Rectal smooth muscle tissue (tissue), 1 donor: ENCODE results near the gene TMEM132D.

ENCODE experiments used
- H3K27ac ChIP-seq: one replicate; pipeline ENCODE4 v1.7.0; 2013; ENCODE audit warnings: low read depth, low read length, inconsistent platforms
- H3K27me3 ChIP-seq: one replicate; pipeline ENCODE4 v1.7.0; 2013; ENCODE audit warnings: low read length; ENCODE audit not compliant: control insufficient read depth, insufficient read depth
- H3K36me3 ChIP-seq: one replicate; pipeline ENCODE4 v1.7.0; 2013; ENCODE audit warnings: low read length; ENCODE audit not compliant: control insufficient read depth, insufficient read depth
- H3K4me1 ChIP-seq: one replicate; pipeline ENCODE4 v1.7.0; 2013; ENCODE audit warnings: low read length; ENCODE audit not compliant: control insufficient read depth, insufficient read depth
- H3K4me3 ChIP-seq: one replicate; pipeline ENCODE4 v1.7.0; 2013; ENCODE audit warnings: low read length
- H3K9ac ChIP-seq: one replicate; pipeline ENCODE4 v1.7.0; 2013; ENCODE audit warnings: low read length

Gene TMEM132D

DNA sequence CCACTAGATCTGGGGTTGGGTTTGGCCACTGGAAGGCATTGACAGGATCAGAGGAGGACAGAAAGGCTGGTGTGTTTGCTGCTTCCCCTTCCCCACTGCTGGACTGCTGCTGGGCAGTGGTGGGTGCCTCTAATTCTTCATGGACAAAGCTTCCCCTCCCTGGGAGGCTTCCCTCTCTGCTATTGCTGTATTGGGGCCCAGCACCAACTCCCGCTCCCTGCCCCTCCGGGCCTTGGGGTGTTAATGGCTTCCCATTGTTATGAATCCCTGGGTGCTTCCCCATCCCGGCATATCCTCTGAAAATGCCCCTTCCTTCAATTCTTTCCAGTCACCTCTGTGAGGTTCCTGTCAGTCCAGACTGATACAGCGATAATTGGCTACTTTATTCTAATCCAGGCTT lies 740.4 kb downstream of the TMEM132D start:
- H3K36me3 ChIP-seq: no peaks in the 10 kb centered on the region
- no peak overlapping the region for H3K27ac ChIP-seq
- H3K4me1 ChIP-seq: no peaks in the 10 kb centered on the region
- no peak overlapping the region for H3K9ac ChIP-seq
- no peaks in the 10 kb centered on the region for H3K27me3 ChIP-seq
- no peak overlapping the region for H3K4me3 ChIP-seq

DNA sequence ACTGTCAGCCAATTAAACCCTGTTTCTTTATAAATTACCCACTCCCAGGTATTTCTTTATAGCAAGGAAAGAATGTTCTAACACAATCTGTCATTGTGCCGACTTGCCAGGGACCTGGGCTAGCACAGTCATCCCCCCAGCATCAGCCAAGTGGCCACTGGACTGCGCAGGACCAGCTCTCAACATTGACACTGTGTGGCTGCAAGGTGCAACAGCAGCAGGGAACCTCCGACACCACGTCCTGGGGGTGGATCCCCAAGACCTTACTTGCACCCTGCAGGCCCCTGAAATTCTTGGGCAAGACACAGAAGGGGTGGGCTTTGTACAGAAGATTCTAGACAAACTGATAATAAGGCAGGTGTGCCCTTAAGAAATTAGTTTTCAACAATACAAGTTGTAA lies 741.0 kb downstream of the TMEM132D start:
- no peaks in the 10 kb centered on the region for H3K27me3 ChIP-seq
- H3K9ac ChIP-seq: no peak overlapping the region
- H3K4me3 ChIP-seq: no peak overlapping the region
- H3K36me3 ChIP-seq: no peaks in the 10 kb centered on the region
- H3K27ac ChIP-seq: no peak overlapping the region
- H3K4me1 ChIP-seq: no peaks in the 10 kb centered on the region

- Histone ChIP-seq H3K27me3 (no peaks in the 10 kb centered on the region), H3K4me1 (no peaks in the 10 kb centered on the region), H3K4me3 (no peak overlapping the region), H3K9ac (no peak overlapping the region), H3K36me3 (no peaks in the 10 kb centered on the region), H3K27ac (no peak overlapping the region)
These were observed 742.3 kb downstream of the TMEM132D start for GRCh38 chr12:129161511-129161910.

GRCh38 chr12:129160282-129160681 lies 743.5 kb downstream of the TMEM132D start:
- no peaks in the 10 kb centered on the region for H3K36me3 ChIP-seq
- no peaks in the 10 kb centered on the region for H3K4me1 ChIP-seq
- no peaks in the 10 kb centered on the region for H3K27me3 ChIP-seq
- no peak overlapping the region for H3K4me3 ChIP-seq
- H3K27ac ChIP-seq: no peak overlapping the region
- no peak overlapping the region for H3K9ac ChIP-seq

GRCh38 chr12:129152351-129153104 lies 751.3 kb downstream of the TMEM132D start:
- no peaks in the 10 kb centered on the region for H3K4me1 ChIP-seq
- peaks cover 3% of the 10 kb centered on the region for H3K27me3 ChIP-seq
- no peaks in the 10 kb centered on the region for H3K36me3 ChIP-seq
- H3K4me3 ChIP-seq: no peak overlapping the region
- H3K27ac ChIP-seq: no peak overlapping the region
- no peak overlapping the region for H3K9ac ChIP-seq

DNA sequence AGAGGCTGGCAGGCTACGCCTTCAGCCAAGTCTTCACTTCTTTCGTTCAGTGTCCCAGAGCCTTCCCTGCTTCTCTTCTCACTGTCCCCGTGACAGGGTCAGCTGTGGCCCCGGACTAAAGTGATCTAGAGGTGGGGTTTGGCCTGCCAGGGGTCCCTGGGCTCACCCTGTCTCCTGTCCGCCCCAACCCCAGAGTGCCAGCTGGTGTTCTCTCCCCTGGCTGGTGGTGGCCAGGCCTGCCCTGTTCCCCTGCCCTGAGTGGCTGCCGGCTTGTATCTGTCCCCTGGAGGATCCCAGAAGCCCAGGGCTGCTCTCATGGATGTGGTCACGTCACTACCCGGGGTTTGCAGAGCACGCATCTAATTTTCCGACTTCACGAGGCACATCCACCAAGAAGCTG lies 753.1 kb downstream of the TMEM132D start:
- no peak overlapping the region for H3K27ac ChIP-seq
- peaks cover 3% of the 10 kb centered on the region for H3K27me3 ChIP-seq
- no peaks in the 10 kb centered on the region for H3K4me1 ChIP-seq
- H3K36me3 ChIP-seq: no peaks in the 10 kb centered on the region
- no peak overlapping the region for H3K4me3 ChIP-seq
- no peak overlapping the region for H3K9ac ChIP-seq

DNA sequence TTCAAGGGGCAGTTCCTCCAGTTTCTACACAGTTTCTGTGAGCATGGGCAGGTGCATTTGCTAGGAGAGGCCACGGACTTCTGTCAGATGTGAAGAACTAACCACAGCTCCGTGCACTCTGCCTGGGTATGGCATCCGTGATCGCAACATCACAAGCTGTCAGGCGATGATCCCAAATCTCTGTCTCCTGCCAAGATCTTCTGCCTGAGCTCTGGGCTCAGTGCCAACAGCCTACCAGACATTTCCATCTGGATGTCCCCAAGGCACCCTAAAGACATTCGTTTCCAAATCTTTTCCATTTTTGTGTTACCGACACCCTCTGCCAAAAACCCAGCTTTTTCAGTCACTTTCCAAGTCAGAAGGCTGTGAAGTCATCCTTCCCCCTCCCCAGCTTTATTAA lies 758.4 kb downstream of the TMEM132D start:
- H3K27ac ChIP-seq: no peak overlapping the region
- H3K27me3 ChIP-seq: no peaks in the 10 kb centered on the region
- no peak overlapping the region for H3K9ac ChIP-seq
- no peak overlapping the region for H3K4me3 ChIP-seq
- H3K36me3 ChIP-seq: no peaks in the 10 kb centered on the region
- no peaks in the 10 kb centered on the region for H3K4me1 ChIP-seq

DNA sequence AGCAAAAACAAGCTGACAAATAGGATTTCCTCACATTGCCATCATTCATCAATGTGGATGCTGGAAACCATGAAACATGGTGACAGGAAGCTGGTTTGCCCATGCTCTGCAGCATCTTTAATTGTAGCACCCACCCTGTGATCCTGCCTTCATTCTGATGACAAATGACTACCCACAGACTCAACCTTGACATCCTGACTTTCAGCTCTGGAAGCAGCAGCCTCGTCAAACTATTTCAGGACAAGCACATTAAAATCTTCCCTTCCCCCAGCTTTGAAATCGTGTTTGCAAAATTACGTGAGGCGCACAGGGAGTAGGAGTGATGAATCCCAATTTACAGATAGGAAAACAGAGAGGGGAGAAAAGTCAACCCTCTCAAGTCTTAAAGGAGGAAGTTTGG lies 765.0 kb downstream of the TMEM132D start:
- Histone ChIP-seq H3K27ac (no peak overlapping the region), H3K4me3 (no peak overlapping the region), H3K9ac (no peak overlapping the region), H3K4me1 (no peaks in the 10 kb centered on the region), H3K36me3 (no peaks in the 10 kb centered on the region), H3K27me3 (no peaks in the 10 kb centered on the region)

GRCh38 chr12:129136694-129137325 lies 767.0 kb downstream of the TMEM132D start:
- Histone ChIP-seq H3K4me3 (no peak overlapping the region), H3K27me3 (no peaks in the 10 kb centered on the region), H3K9ac (no peak overlapping the region), H3K4me1 (no peaks in the 10 kb centered on the region), H3K36me3 (no peaks in the 10 kb centered on the region), H3K27ac (no peak overlapping the region)

- no peak overlapping the region for H3K4me3 ChIP-seq
- no peak overlapping the region for H3K27ac ChIP-seq
- no peaks in the 10 kb centered on the region for H3K4me1 ChIP-seq
- no peaks in the 10 kb centered on the region for H3K27me3 ChIP-seq
- no peak overlapping the region for H3K9ac ChIP-seq
- no peaks in the 10 kb centered on the region for H3K36me3 ChIP-seq
These were observed 776.1 kb downstream of the TMEM132D start for GRCh38 chr12:129127771-129128170.

- Histone ChIP-seq H3K27me3 (no peaks in the 10 kb centered on the region), H3K4me3 (no peak overlapping the region), H3K27ac (no peak overlapping the region)
These were observed 776.6 kb downstream of the TMEM132D start for GRCh38 chr12:129127211-129127610.

GRCh38 chr12:129119537-129119936 lies 784.3 kb downstream of the TMEM132D start:
- no peaks in the 10 kb centered on the region for H3K36me3 ChIP-seq
- no peak overlapping the region for H3K4me3 ChIP-seq
- no peaks in the 10 kb centered on the region for H3K4me1 ChIP-seq
- no peaks in the 10 kb centered on the region for H3K27me3 ChIP-seq
- no peak overlapping the region for H3K27ac ChIP-seq
- H3K9ac ChIP-seq: no peak overlapping the region

More at GRCh38 chr12:129127211-129127610, 776.6 kb downstream of the TMEM132D start:
- Histone ChIP-seq H3K4me1 (no peaks in the 10 kb centered on the region), H3K36me3 (no peaks in the 10 kb centered on the region), H3K9ac (no peak overlapping the region)

GRCh38 chr12:129115558-129115957 lies 788.3 kb downstream of the TMEM132D start:
- Histone ChIP-seq H3K4me1 (no peaks in the 10 kb centered on the region), H3K9ac (no peak overlapping the region), H3K36me3 (no peaks in the 10 kb centered on the region), H3K4me3 (no peak overlapping the region), H3K27ac (no peak overlapping the region), H3K27me3 (no peaks in the 10 kb centered on the region)
